SK-N-SH treated with all-trans-retinoic acid at 6 μM for 48 hours (cell line): ENCODE results near the gene PHACTR3.

Source experiments
- BACH2 ChIP-seq: fragments of 250-450 bp; sonication (Bioruptor Pico); IDR thresholded peaks from 2 replicates; pipeline ENCODE4 v1.9.0; 2021; ENCODE audit warnings: mild to moderate bottlenecking, borderline replicate concordance
- RARB ChIP-seq: fragments of 250-450 bp; sonication (Bioruptor Pico); IDR thresholded peaks from 2 replicates; pipeline ENCODE4 v1.8.0; 2021; ENCODE audit warnings: mild to moderate bottlenecking, moderate library complexity
- ZFP3 ChIP-seq: fragments of 250-450 bp; sonication (Bioruptor Pico); IDR thresholded peaks from 2 replicates; pipeline ENCODE4 v1.5.0; 2020; ENCODE audit warnings: mild to moderate bottlenecking, moderate library complexity
- ZFP30 ChIP-seq: fragments of 450-650 bp; formaldehyde crosslinking; IDR thresholded peaks from 2 replicates; pipeline ENCODE4 v1.5.0; 2022; ENCODE audit warnings: mild to moderate bottlenecking, moderate library complexity
- ZNF70 ChIP-seq: fragments of 450-650 bp; formaldehyde crosslinking; IDR thresholded peaks from 2 replicates; pipeline ENCODE4 v1.5.0; 2020; ENCODE audit warnings: mild to moderate bottlenecking, moderate library complexity
- TF ChIP-seq, protein P1 (sequence below): fragments of 250-450 bp; sonication (Bioruptor Pico); IDR thresholded peaks from 2 replicates; pipeline ENCODE4 v1.8.0; 2020; ENCODE audit warnings: mild to moderate bottlenecking, moderate library complexity, borderline replicate concordance
- TF ChIP-seq, protein P2 (sequence below): fragments of 250-450 bp; sonication (Bioruptor Pico); IDR thresholded peaks from 2 replicates; pipeline ENCODE4 v1.8.0; 2021; ENCODE audit warnings: low read depth, mild to moderate bottlenecking, moderate library complexity, borderline replicate concordance

DNA sequence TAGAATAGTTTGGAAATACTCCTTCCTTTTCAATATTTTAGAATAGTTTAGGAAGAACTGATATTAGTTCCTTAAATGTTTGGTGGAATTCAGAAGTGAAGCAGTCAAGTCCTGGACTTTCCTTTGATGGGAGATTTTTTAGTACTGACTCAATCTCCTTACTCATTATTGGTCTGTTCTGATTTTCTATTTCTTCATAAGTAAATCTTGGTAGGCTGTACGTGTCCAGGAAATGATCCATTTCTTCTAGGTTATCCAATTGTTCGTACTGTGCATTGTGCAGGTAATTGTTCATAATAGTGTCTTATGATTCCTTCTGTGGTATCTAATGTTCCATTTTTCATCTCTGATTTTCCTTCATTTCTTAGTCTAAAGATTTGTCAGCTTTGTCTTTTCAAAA lies 190.2 kb downstream of the PHACTR3 start:
- TF ChIP-seq, protein P1, sequence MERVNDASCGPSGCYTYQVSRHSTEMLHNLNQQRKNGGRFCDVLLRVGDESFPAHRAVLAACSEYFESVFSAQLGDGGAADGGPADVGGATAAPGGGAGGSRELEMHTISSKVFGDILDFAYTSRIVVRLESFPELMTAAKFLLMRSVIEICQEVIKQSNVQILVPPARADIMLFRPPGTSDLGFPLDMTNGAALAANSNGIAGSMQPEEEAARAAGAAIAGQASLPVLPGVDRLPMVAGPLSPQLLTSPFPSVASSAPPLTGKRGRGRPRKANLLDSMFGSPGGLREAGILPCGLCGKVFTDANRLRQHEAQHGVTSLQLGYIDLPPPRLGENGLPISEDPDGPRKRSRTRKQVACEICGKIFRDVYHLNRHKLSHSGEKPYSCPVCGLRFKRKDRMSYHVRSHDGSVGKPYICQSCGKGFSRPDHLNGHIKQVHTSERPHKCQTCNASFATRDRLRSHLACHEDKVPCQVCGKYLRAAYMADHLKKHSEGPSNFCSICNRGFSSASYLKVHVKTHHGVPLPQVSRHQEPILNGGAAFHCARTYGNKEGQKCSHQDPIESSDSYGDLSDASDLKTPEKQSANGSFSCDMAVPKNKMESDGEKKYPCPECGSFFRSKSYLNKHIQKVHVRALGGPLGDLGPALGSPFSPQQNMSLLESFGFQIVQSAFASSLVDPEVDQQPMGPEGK (CRISPR knock-in tag), result no peak
- TF ChIP-seq ZFP3 (CRISPR knock-in tag) (no peak), ZNF70 (CRISPR knock-in tag) (no peak), ZFP30 (CRISPR knock-in tag) (no peak), BACH2 (CRISPR knock-in tag) (no peak), RARB (CRISPR knock-in tag) (no peak)
- TF ChIP-seq, protein P2, sequence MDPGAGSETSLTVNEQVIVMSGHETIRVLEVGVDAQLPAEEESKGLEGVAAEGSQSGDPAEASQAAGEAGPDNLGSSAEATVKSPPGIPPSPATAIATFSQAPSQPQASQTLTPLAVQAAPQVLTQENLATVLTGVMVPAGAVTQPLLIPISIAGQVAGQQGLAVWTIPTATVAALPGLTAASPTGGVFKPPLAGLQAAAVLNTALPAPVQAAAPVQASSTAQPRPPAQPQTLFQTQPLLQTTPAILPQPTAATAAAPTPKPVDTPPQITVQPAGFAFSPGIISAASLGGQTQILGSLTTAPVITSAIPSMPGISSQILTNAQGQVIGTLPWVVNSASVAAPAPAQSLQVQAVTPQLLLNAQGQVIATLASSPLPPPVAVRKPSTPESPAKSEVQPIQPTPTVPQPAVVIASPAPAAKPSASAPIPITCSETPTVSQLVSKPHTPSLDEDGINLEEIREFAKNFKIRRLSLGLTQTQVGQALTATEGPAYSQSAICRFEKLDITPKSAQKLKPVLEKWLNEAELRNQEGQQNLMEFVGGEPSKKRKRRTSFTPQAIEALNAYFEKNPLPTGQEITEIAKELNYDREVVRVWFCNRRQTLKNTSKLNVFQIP (CRISPR knock-in tag), result no peak
